HFFc6 (cell line): ENCODE measurements around the gene ANKZF1. TPM values are rescaled to one million over a fixed set of nuclear protein-coding genes. Genes with fewer than 3 reads are reported as not detected.

Experiments
- DNase-seq: peaks from one replicate; pipeline ENCODE4 v3.0.0-alpha.2; 2018
- H3K27ac Mint-ChIP-seq: 2 replicates; pipeline ENCODE4 v1.8.0; 2020; ENCODE audit warnings: mild to moderate bottlenecking, mixed read lengths
- H3K27me3 Mint-ChIP-seq: 2 replicates; pipeline ENCODE4 v1.8.0; 2021; ENCODE audit warnings: mild to moderate bottlenecking, moderate library complexity, mixed read lengths; ENCODE audit not compliant: insufficient read depth
- H3K36me3 Mint-ChIP-seq: 2 replicates; pipeline ENCODE4 v1.8.0; 2021; ENCODE audit warnings: low read depth, mixed read lengths
- H3K4me1 Mint-ChIP-seq: 2 replicates; pipeline ENCODE4 v1.8.0; 2020; ENCODE audit warnings: low read depth, mixed read lengths
- H3K4me3 Mint-ChIP-seq: 2 replicates; pipeline ENCODE4 v1.8.0; 2020; ENCODE audit warnings: mild to moderate bottlenecking, moderate library complexity, mixed read lengths
- H3K9me3 Mint-ChIP-seq: 2 replicates; pipeline ENCODE4 v1.8.0; 2020; ENCODE audit warnings: mild to moderate bottlenecking, mixed read lengths
- CTCF ChIP-seq: fragments of 200-600 bp; sonication (generic); IDR thresholded peaks from 2 replicates; pipeline ENCODE4 v1.5.0; 2021; ENCODE audit warnings: antibody characterized with exemption, mild to moderate bottlenecking
- total RNA-seq, 6 experiments: library from RNA; stranded (reverse); fragmentation: NEBNext Ultra II Directional; extraction: Animal tissue kit (Norgen Biotek cat#: 25700); gene quantifications; 2 replicates in 1 of 6; 3 replicates in 5 of 6; pipeline ENCODE4 v1.2.3, GENCODE V29; 2021

Gene ANKZF1
- total RNA-seq, 6 experiments from 2014 or later = 11.7 to 18.9 (median 15.4) TPM

- no peak for TF ChIP-seq CTCF
- no peak for DNase-seq
- no peak overlapping the region for H3K27ac Mint-ChIP-seq
- H3K4me1 Mint-ChIP-seq = peaks cover 6% of the 10 kb centered on the region; the same call in 1 of the 2 replicates
- no peak overlapping the region for H3K4me3 Mint-ChIP-seq
- H3K27me3 Mint-ChIP-seq = peaks cover 29% of the 10 kb centered on the region
- H3K9me3 Mint-ChIP-seq = no peaks in the 10 kb centered on the region
- H3K36me3 Mint-ChIP-seq = no peaks in the 10 kb centered on the region
Observed at GRCh38 chr2:219261024-219261855, 31.6 kb downstream of the ANKZF1 start.

- TF ChIP-seq CTCF = no peak
- peaks cover 6% of the 10 kb centered on the region; the same call in 1 of the 2 replicates for H3K4me1 Mint-ChIP-seq
- no peak overlapping the region for H3K4me3 Mint-ChIP-seq
- peaks cover 22% of the 10 kb centered on the region for H3K27me3 Mint-ChIP-seq
- H3K9me3 Mint-ChIP-seq = no peaks in the 10 kb centered on the region
- no peak overlapping the region for H3K27ac Mint-ChIP-seq
- no peaks in the 10 kb centered on the region for H3K36me3 Mint-ChIP-seq
- DNase-seq = no peak
Observed at GRCh38 chr2:219266232-219266631, 36.6 kb downstream of the ANKZF1 start.

GRCh38 chr2:219266886-219267285 lies 37.3 kb downstream of the ANKZF1 start:
- Mint-ChIP-seq H3K4me3 (no peak overlapping the region), H3K4me1 (peaks cover 1% of the 10 kb centered on the region; the same call in 1 of the 2 replicates), H3K36me3 (no peaks in the 10 kb centered on the region), H3K9me3 (no peaks in the 10 kb centered on the region), H3K27ac (no peak overlapping the region), H3K27me3 (peaks cover 22% of the 10 kb centered on the region)
- no peak for DNase-seq
- TF ChIP-seq CTCF = no peak

GRCh38 chr2:219268294-219268693 lies 38.7 kb downstream of the ANKZF1 start:
- Mint-ChIP-seq H3K27me3 (peaks cover 18% of the 10 kb centered on the region), H3K27ac (no peak overlapping the region), H3K36me3 (no peaks in the 10 kb centered on the region), H3K4me1 (peaks cover 13% of the 10 kb centered on the region), H3K9me3 (no peaks in the 10 kb centered on the region), H3K4me3 (no peak overlapping the region)
- no peak for TF ChIP-seq CTCF
- no peak for DNase-seq

- TF ChIP-seq CTCF = no peak
- H3K27me3 Mint-ChIP-seq = peaks cover 15% of the 10 kb centered on the region
- H3K4me3 Mint-ChIP-seq = no peak overlapping the region
- H3K36me3 Mint-ChIP-seq = no peaks in the 10 kb centered on the region
- H3K27ac Mint-ChIP-seq = no peak overlapping the region
- no peak for DNase-seq
- H3K4me1 Mint-ChIP-seq = peaks cover 25% of the 10 kb centered on the region
- no peaks in the 10 kb centered on the region for H3K9me3 Mint-ChIP-seq
Observed at GRCh38 chr2:219269362-219270054, 39.9 kb downstream of the ANKZF1 start.
